Upper lobe of right lung (tissue), 1 donor: ENCODE data around the gene CST5. TPM values are rescaled to one million over a fixed set of nuclear protein-coding genes. Genes with fewer than 3 reads are reported as not detected.
"Not testable (repeated sequence)": the region's sequence is repeated elsewhere in the genome, so short reads cannot be mapped to it uniquely, and the experiment has no call there.

ENCODE experiments used
- ATAC-seq: fragments of 200-7000 bp; cut with Tn5 transposase; one replicate; pipeline ENCODE4 v1.9.1; 2020; ENCODE audit warnings: mild to moderate bottlenecking, moderate library complexity
- DNase-seq: peaks from one replicate; pipeline ENCODE4 v3.0.0-alpha.2; 2020
- H3K27ac ChIP-seq: fragments of 200-600 bp; one replicate; pipeline ENCODE4 v1.8.0; 2022
- H3K27me3 ChIP-seq: fragments of 200-600 bp; one replicate; pipeline ENCODE4 v1.8.0; 2022; ENCODE audit warnings: mild to moderate bottlenecking
- H3K36me3 ChIP-seq: fragments of 200-600 bp; one replicate; pipeline ENCODE4 v1.8.0; 2022
- H3K4me1 ChIP-seq: fragments of 200-600 bp; one replicate; pipeline ENCODE4 v1.8.0; 2022
- H3K4me3 ChIP-seq: fragments of 200-600 bp; one replicate; pipeline ENCODE4 v1.8.0; 2022; ENCODE audit warnings: mild to moderate bottlenecking
- H3K9me3 ChIP-seq: fragments of 200-600 bp; one replicate; pipeline ENCODE4 v1.8.0; 2022
- intact Hi-C: fragments of 100-400 bp; cut with DNase I; formaldehyde crosslinking; loops from one replicate; pipeline ENCODE4 v1.11.0; 2022
- total RNA-seq: library from RNA; stranded (reverse); fragmentation: NEBNext Ultra II Directional; extraction: Animal tissue kit (Norgen Biotek cat#: 25700); gene quantifications from one replicate; pipeline ENCODE4 v1.2.1, GENCODE V29; 2021
- TF ChIP-seq, protein P1 (sequence below): fragments of 200-600 bp; IDR thresholded peaks from one replicate; pipeline ENCODE4 v1.8.0; 2022; ENCODE audit warnings: antibody characterized with exemption
- donor health status: DM: no; HTN: yes; CAD: no; lungs with severe emphysema.

The CST5 gene
- total RNA-seq, 1 donor from 2014 or later, result 0.55 TPM

DNA sequence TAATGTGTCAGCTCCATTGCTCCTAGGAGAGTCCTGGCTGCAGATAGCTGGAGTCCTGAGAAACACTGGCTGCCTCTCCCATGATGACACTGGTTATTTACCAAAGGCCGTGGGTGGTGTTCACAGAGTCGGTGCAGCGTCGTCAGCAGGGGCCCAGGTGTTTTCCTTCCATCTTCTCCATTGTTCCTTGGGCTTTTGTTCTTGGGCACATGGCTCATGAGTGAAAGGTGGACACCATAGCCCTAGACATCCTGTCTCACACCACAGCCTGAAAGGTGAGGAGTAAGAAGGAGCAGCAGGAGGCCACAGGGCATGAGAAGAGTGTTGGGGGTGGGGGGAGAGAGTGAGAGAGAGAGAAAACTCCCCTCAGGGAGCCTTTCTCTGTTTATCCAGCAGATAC lies 9.1 kb downstream of the CST5 start:
- no peak for ATAC-seq
- Histone ChIP-seq H3K4me1 (no peaks in the 10 kb centered on the region), H3K4me3 (no peak overlapping the region), H3K27me3 (peaks cover 7% of the 10 kb centered on the region), H3K27ac (no peak overlapping the region), H3K36me3 (no peaks in the 10 kb centered on the region), H3K9me3 (no peaks in the 10 kb centered on the region)
- intact Hi-C loops, result no loop called here
- DNase-seq, result no peak
- TF ChIP-seq, protein P1, sequence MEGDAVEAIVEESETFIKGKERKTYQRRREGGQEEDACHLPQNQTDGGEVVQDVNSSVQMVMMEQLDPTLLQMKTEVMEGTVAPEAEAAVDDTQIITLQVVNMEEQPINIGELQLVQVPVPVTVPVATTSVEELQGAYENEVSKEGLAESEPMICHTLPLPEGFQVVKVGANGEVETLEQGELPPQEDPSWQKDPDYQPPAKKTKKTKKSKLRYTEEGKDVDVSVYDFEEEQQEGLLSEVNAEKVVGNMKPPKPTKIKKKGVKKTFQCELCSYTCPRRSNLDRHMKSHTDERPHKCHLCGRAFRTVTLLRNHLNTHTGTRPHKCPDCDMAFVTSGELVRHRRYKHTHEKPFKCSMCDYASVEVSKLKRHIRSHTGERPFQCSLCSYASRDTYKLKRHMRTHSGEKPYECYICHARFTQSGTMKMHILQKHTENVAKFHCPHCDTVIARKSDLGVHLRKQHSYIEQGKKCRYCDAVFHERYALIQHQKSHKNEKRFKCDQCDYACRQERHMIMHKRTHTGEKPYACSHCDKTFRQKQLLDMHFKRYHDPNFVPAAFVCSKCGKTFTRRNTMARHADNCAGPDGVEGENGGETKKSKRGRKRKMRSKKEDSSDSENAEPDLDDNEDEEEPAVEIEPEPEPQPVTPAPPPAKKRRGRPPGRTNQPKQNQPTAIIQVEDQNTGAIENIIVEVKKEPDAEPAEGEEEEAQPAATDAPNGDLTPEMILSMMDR, result no peak

DNA sequence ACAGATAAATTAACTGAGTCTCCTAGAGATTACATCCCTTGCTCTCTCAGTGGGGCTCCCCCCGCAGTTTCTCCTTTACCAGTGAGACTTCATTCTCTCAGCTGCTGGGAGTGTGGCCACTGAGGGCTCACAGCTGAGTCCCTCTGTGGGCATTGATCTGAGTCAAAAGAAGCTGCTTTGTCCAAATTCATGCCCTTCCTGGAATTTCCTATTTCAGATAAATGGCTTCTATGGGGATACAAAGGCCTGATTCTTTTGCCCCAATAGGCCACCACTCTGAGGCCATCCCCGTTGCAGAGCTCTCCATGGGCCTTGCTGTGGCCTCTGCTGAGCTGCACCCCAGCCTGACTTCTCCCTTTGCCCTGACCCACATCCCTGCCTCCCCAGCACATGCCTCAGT lies 10.0 kb downstream of the CST5 start:
- TF ChIP-seq, protein P1, result no peak
- ATAC-seq (no peak), DNase-seq (no peak)
- no peaks in the 10 kb centered on the region for H3K9me3 ChIP-seq
- no peaks in the 10 kb centered on the region for H3K36me3 ChIP-seq
- no peak overlapping the region for H3K4me3 ChIP-seq
- no peak overlapping the region for H3K27ac ChIP-seq
- peaks cover 7% of the 10 kb centered on the region for H3K27me3 ChIP-seq
- intact Hi-C loops, result no loop called here
- H3K4me1 ChIP-seq, result no peaks in the 10 kb centered on the region

DNA sequence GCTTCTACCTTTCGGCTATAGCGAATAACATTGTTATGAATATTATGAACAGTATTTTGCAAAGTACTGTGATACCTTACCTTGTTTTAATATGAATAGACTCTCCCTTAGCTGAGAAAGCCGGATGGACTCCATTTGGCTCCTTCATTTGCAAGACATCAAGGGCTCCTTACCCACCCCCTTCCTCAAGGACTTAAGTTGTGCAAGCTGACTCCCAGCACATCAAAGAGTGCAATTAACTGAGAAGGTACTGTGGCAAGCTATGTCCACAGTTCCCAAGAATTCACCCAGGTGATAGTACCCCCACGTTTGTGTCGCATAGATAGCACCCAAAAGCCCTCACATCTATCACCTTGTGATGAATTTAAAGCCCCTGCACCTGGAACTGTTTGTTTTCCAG lies 11.2 kb downstream of the CST5 start:
- intact Hi-C loops, result no loop called here
- no peak overlapping the region for H3K27ac ChIP-seq
- peaks cover 7% of the 10 kb centered on the region for H3K27me3 ChIP-seq
- no peaks in the 10 kb centered on the region for H3K36me3 ChIP-seq
- no peaks in the 10 kb centered on the region for H3K9me3 ChIP-seq
- ATAC-seq (no peak), DNase-seq (no peak)
- no peaks in the 10 kb centered on the region for H3K4me1 ChIP-seq
- TF ChIP-seq, protein P1, result no peak
- H3K4me3 ChIP-seq, result no peak overlapping the region

DNA sequence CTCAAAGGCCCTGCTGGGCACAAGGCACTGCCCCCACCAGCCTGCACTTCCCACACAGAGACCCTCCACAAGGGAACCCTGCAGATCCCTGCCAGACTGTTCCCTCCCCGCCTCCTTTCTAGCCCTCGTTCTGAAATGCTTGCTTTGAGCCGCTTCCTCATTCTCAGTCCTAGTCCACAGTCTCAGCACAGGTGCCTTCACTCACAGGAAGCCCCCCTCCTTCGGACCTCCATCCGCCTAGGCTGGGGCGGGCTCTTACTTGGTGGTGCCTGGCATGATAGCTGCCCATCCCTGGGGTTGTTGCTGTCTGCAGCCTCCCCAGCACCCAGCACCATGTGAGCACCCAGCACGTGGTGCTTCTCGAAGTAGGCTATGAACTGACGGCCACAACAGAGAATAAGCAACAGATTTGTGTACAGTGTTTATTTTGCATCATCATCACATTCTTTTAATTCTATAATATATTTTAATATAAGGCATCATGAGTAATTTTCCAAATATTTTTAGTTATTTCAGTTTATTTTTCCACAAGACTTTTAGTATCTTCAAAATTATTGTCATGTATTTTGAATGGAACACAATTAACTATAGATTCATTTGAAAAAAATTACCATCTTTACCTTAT lies 12.3 kb downstream of the CST5 start:
- Histone ChIP-seq H3K27ac (no peak overlapping the region), H3K27me3 (peaks cover 4% of the 10 kb centered on the region), H3K9me3 (no peaks in the 10 kb centered on the region), H3K36me3 (no peaks in the 10 kb centered on the region), H3K4me1 (no peaks in the 10 kb centered on the region), H3K4me3 (no peak overlapping the region)
- no peak for DNase-seq
- intact Hi-C loops, result no loop called here
- TF ChIP-seq, protein P1, result no peak
- ATAC-seq, result no peak

DNA sequence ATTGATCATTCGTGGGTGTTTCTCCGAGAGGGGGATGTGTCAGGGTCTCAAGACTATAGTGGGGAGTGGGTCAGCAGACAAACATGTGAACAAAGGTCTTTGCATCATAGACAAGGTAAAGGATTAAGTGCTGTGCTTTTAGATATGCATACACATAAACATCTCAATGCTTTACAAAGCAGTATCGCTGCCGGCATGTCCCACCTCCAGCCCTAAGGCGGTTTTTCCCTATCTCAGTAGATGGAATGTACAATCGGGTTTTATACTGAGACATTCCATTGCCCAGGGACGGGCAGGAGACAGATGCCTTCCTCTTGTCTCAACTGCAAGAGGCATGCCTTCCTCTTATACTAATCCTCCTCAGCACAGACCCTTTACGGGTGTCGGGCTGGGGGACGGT lies 18.8 kb downstream of the CST5 start:
- H3K36me3 ChIP-seq, H3K9me3 ChIP-seq, H3K4me1 ChIP-seq, DNase-seq, ATAC-seq, intact Hi-C loops, H3K27ac ChIP-seq, H3K27me3 ChIP-seq, H3K4me3 ChIP-seq: not testable (repeated sequence)

DNA sequence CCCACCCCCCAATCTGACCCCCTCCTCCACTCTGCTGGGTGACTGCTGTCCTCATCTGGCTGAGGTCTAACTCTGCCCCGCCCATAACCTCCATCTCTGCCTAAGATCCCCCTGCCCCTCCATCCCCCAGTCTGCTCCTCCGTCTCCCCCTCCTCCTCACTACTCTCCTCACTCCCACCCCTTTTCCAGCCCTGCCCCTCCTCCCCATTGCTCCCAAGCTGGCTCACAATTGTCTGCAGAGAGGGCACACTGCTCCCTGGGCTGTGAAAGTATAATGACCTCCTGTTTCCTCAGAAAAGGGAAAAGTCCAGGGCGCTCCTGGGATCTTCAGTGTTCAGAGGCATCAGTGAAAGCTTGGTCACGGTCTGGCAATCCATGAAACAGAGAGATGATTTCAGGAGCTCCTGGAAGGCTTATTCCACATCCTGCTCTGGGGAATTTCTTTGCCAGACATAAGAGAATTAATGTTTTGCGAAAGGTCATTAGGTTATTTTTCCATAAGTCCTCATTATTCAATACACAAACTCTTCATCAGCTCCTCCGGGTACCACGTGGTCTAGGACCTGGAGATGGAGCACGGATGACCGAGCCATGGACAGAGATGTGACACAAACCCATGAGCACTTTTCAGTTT lies 21.5 kb downstream of the CST5 start:
- Histone ChIP-seq H3K9me3 (no peaks in the 10 kb centered on the region), H3K27ac (no peak overlapping the region), H3K36me3 (no peaks in the 10 kb centered on the region), H3K4me1 (no peaks in the 10 kb centered on the region), H3K27me3 (no peaks in the 10 kb centered on the region), H3K4me3 (no peak overlapping the region)
- ATAC-seq, result no peak
- TF ChIP-seq, protein P1, result no peak
- intact Hi-C loops, result no loop called here
- no peak for DNase-seq
